ENCODE results near the gene ZNF780B. TPM values are rescaled to one million over a fixed set of nuclear protein-coding genes. Genes with fewer than 3 reads are reported as not detected.

The ZNF780B gene
- total RNA-seq, 1 donor from 2014 or later: 9.5 TPM

DNA sequence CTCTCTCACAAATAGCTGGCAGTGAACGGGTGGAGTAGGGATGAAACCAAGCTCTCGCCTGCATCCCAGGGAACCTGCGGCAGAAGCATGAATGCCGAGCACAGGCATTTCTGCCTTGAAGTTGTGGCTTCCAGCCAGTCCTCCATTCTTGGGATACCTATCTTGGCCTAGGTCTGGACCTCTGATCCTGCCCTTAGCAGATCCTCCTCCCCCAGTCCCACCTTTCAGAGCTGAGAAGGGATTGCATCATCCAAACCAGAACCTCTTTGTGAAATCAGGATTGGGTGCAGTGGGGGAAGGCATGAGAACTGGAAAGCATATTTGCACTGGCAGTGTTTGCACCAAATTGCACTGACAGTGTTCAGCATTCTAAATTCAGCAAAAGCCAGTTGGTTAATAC lies 28.9 kb upstream of the ZNF780B start:
- Mint-ChIP-seq H3K4me1 (ENCODE audit: low read depth) (peaks cover 14% of the 10 kb centered on the region), H3K9me3 (ENCODE audit: low read depth) (peaks cover 17% of the 10 kb centered on the region), H3K27ac (ENCODE audit: unreplicated experiment) (no peak overlapping the region), H3K36me3 (ENCODE audit: low read depth) (peaks cover 39% of the 10 kb centered on the region), H3K27me3 (ENCODE audit: low read depth) (no peaks in the 10 kb centered on the region), H3K4me3 (ENCODE audit: unreplicated experiment) (no peak overlapping the region)
- no peak for TF ChIP-seq CTCF (IDR thresholded peaks at IDR 0.05)
- no peak for DNase-seq (ENCODE audit: low spot score)

- Mint-ChIP-seq H3K27ac (ENCODE audit: unreplicated experiment) (no peak overlapping the region), H3K36me3 (ENCODE audit: low read depth) (peaks cover 65% of the 10 kb centered on the region), H3K9me3 (ENCODE audit: low read depth) (peaks cover 36% of the 10 kb centered on the region), H3K4me3 (ENCODE audit: unreplicated experiment) (no peak overlapping the region), H3K27me3 (ENCODE audit: low read depth) (no peaks in the 10 kb centered on the region), H3K4me1 (ENCODE audit: low read depth) (no peaks in the 10 kb centered on the region)
- no peak for DNase-seq (ENCODE audit: low spot score)
- TF ChIP-seq CTCF (IDR thresholded peaks at IDR 0.05): no peak
These were observed 25.4 kb upstream of the ZNF780B start for GRCh38 chr19:40081411-40081810.

DNA sequence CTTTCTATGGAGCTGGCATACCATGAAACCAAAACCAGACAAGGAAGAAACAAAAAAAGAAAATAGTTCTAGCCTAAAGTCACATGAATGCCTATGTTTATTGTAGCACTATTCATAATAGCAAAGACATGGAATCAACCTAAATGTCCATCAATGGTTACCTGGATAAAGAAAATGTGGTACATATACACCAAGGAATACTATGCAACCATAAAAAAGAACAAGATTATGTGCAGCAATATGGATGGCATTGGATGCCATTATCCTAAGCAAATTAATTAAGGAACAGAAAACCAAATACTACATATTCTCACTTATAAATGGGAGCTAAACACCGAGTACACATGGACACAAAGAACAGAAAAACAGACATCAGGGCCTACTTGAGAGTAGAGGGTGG lies 24.3 kb upstream of the ZNF780B start:
- Mint-ChIP-seq H3K4me1 (ENCODE audit: low read depth) (no peaks in the 10 kb centered on the region), H3K36me3 (ENCODE audit: low read depth) (peaks cover 76% of the 10 kb centered on the region), H3K9me3 (ENCODE audit: low read depth) (peaks cover 43% of the 10 kb centered on the region), H3K27ac (ENCODE audit: unreplicated experiment) (no peak overlapping the region), H3K27me3 (ENCODE audit: low read depth) (no peaks in the 10 kb centered on the region), H3K4me3 (ENCODE audit: unreplicated experiment) (no peak overlapping the region)
- TF ChIP-seq CTCF (IDR thresholded peaks at IDR 0.05): no peak
- DNase-seq (ENCODE audit: low spot score): no peak

DNA sequence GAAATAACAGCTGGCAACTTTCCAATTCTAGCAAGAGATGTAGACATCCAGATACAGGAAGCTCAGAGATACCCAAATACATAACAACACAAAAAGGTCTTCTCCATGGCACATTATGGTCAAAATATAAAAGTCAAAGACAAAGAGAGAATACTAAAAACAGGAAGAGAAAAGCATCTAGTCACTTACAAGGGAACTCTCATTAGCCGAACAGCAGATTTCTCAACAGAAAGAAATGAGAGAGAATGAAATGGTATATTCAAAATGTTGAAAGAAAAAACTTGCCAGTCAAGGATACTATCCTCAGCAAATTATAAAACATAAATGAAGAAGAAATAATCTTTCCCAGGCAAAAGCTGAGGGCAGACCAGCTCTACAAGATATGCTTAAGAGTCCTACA lies 22.3 kb upstream of the ZNF780B start:
- peaks cover 87% of the 10 kb centered on the region for H3K36me3 Mint-ChIP-seq (ENCODE audit: low read depth)

GRCh38 chr19:40070058-40070457 lies 14.0 kb upstream of the ZNF780B start:
- H3K4me1 Mint-ChIP-seq (ENCODE audit: low read depth): no peaks in the 10 kb centered on the region
- TF ChIP-seq CTCF (IDR thresholded peaks at IDR 0.05): no peak
- H3K27ac Mint-ChIP-seq (ENCODE audit: unreplicated experiment): no peak overlapping the region
- H3K4me3 Mint-ChIP-seq (ENCODE audit: unreplicated experiment): no peak overlapping the region
- DNase-seq (ENCODE audit: low spot score): no peak
- peaks cover 36% of the 10 kb centered on the region for H3K36me3 Mint-ChIP-seq (ENCODE audit: low read depth)
- H3K27me3 Mint-ChIP-seq (ENCODE audit: low read depth): no peaks in the 10 kb centered on the region
- peaks cover 47% of the 10 kb centered on the region for H3K9me3 Mint-ChIP-seq (ENCODE audit: low read depth)

More for the DNA sequence above, 22.3 kb upstream of the ZNF780B start:
- Mint-ChIP-seq H3K27ac (ENCODE audit: unreplicated experiment) (no peak overlapping the region), H3K4me1 (ENCODE audit: low read depth) (no peaks in the 10 kb centered on the region), H3K4me3 (ENCODE audit: unreplicated experiment) (no peak overlapping the region), H3K27me3 (ENCODE audit: low read depth) (no peaks in the 10 kb centered on the region), H3K9me3 (ENCODE audit: low read depth) (peaks cover 52% of the 10 kb centered on the region)
- DNase-seq (ENCODE audit: low spot score): no peak
- TF ChIP-seq CTCF (IDR thresholded peaks at IDR 0.05): no peak
